ENCODE results near the gene RPTOR.
A peak's percentile ranks its signal among the peaks of the same experiment; 100 is the strongest.

Gene RPTOR

DNA sequence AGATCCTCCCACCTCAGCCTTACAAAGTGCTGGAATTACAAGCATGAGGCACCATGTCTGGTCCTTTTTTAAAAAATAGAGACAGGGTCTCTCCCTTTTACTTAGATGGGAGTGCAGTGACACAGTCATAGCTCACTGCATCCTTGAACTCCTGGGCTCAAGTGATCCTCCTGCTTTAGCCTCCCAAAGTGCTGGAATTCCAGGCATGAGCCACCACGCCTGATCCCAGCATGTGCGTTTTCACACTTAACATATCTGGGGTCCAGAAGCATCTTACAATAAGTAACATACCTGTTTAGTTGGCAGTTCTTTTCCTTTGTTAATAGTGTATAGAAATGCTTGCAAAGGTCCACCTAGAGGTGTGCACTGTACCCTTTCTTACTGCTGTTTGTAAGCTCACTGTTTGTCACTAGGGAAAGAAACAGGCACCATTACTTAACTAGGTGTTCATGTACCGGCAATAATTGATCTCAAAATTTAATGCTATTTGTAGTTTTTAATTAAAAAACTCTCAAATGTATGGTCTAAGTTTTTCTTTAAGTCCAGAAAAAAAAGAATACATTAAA is 221.7 kb downstream of the RPTOR start:
- Mint-ChIP-seq H3K27ac (peak overlapping the region; percentile 81), H3K36me3 (peaks cover 15% of the 10 kb centered on the region), H3K4me3 (peak overlapping the region; percentile 48), H3K4me1 (peaks cover 50% of the 10 kb centered on the region), H3K9me3 (no peaks in the 10 kb centered on the region)
- no peak for DNase-seq (ENCODE audit: low spot score in 2 of 2)
- ATAC-seq, result no peak

DNA sequence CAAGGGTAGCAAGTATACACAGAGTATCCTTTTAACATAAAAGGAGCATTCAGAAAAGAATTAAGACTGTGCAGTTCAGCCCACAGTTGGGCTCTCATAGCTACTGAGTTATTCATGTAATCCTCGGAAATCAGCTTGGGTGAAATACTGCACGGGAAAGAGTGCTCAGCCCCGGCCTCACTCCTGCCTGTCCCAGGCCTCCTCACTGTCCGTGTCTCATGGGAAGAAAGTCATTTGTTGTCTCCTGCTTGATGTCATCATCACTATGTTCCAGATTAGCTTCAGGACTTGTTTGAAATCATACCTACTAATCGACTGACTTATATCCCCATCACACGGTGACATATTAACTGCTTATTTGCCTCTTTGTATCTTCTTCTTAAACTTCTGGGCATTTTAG is 223.8 kb downstream of the RPTOR start:
- H3K36me3 Mint-ChIP-seq, result peaks cover 16% of the 10 kb centered on the region
- no peak overlapping the region for H3K27ac Mint-ChIP-seq
- H3K4me1 Mint-ChIP-seq, result peaks cover 37% of the 10 kb centered on the region
- no peak for ATAC-seq
- no peaks in the 10 kb centered on the region for H3K9me3 Mint-ChIP-seq
- no peak overlapping the region for H3K4me3 Mint-ChIP-seq
- DNase-seq (ENCODE audit: low spot score in 2 of 2), result no peak

DNA sequence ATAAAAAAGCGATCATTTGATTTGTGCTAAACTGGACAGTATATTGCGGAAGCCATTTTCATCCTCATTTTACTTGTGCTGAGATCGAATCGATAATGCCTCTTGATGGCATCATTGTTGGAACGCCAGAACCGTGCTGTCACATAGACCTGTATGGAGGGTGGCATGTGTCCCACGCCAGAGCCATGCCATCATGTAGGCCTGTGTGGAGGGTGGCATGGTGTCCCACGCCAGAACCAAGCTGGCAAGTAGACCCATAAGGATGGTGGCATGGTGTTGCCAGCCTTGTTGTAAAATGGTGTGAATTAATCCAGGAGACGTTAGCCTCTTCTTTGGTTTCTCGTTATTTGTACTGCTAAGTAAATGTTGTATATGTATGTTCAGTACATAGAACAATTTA is 224.3 kb downstream of the RPTOR start:
- Mint-ChIP-seq H3K4me3 (no peak overlapping the region), H3K27ac (peak overlapping the region; percentile 32), H3K9me3 (no peaks in the 10 kb centered on the region), H3K4me1 (peaks cover 35% of the 10 kb centered on the region), H3K36me3 (peaks cover 16% of the 10 kb centered on the region)
- ATAC-seq, result no peak
- DNase-seq (ENCODE audit: low spot score in 2 of 2), result no peak

GRCh38 chr17:80769516-80769915 is 224.9 kb downstream of the RPTOR start:
- no peak for DNase-seq (ENCODE audit: low spot score in 2 of 2)
- H3K36me3 Mint-ChIP-seq, result peaks cover 16% of the 10 kb centered on the region
- no peak overlapping the region for H3K4me3 Mint-ChIP-seq
- no peak for ATAC-seq
- peak overlapping the region; percentile 32 for H3K27ac Mint-ChIP-seq
- no peaks in the 10 kb centered on the region for H3K9me3 Mint-ChIP-seq
- peaks cover 38% of the 10 kb centered on the region for H3K4me1 Mint-ChIP-seq

DNA sequence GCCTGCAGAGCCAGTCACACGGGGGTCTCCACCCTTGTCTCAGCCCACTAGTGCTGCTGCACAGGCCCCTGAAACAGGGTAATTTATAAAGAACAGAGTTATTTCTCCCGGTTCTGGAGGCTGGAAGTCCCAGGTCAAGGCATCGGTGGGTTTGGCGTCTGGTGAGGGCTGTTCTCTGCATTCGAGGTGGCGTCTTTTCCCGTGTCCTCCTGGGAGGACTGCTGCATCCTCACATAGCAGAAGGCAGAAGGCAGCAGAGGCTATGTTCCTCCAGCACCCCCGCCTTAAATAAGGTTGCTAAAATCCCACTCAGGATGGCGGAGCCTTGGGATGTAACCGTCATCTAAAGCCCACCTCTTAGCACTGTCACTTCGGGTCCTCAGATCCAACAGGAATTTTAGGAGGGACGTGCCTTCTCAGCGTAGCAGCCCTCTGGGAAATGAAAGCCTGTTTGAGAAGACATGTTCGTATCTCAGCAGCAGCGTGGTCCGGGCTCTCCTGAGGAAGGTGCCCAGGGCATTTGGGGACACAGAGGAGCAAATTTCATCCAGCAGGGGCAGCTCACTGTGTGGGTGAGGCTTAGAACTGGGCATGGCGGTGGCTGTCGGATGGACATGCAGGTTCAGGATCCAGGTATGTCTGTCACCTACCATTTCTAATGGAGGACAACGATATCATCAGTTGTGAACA is 225.4 kb downstream of the RPTOR start:
- H3K27ac Mint-ChIP-seq, result peak overlapping the region; percentile 32

GRCh38 chr17:80770881-80771611 is 226.4 kb downstream of the RPTOR start:
- no peak overlapping the region for H3K4me3 Mint-ChIP-seq
- ATAC-seq (no peak), DNase-seq (ENCODE audit: low spot score in 2 of 2) (no peak)
- peaks cover 16% of the 10 kb centered on the region for H3K36me3 Mint-ChIP-seq
- H3K9me3 Mint-ChIP-seq, result no peaks in the 10 kb centered on the region
- no peak overlapping the region for H3K27ac Mint-ChIP-seq
- H3K4me1 Mint-ChIP-seq, result peaks cover 33% of the 10 kb centered on the region

More for the DNA sequence above, 225.4 kb downstream of the RPTOR start:
- DNase-seq (ENCODE audit: low spot score in 2 of 2) (no peak), ATAC-seq (no peak)
- Mint-ChIP-seq H3K36me3 (peaks cover 16% of the 10 kb centered on the region), H3K9me3 (no peaks in the 10 kb centered on the region), H3K4me1 (peaks cover 39% of the 10 kb centered on the region), H3K4me3 (no peak overlapping the region)

- H3K9me3 Mint-ChIP-seq, result no peaks in the 10 kb centered on the region
- H3K4me3 Mint-ChIP-seq, result no peak overlapping the region
- peak overlapping the region; percentile 34 for H3K27ac Mint-ChIP-seq
- peaks cover 18% of the 10 kb centered on the region for H3K36me3 Mint-ChIP-seq
- DNase-seq (ENCODE audit: low spot score in 2 of 2), result no peak
- H3K4me1 Mint-ChIP-seq, result peaks cover 31% of the 10 kb centered on the region
- ATAC-seq, result no peak
These were observed 227.0 kb downstream of the RPTOR start for GRCh38 chr17:80771612-80772005.

GRCh38 chr17:80772906-80773242 is 228.2 kb downstream of the RPTOR start:
- peaks cover 31% of the 10 kb centered on the region for H3K36me3 Mint-ChIP-seq
- no peak for ATAC-seq

GRCh38 chr17:80773243-80773991 is 228.8 kb downstream of the RPTOR start:
- ATAC-seq (no peak), DNase-seq (ENCODE audit: low spot score in 2 of 2) (no peak)
- Mint-ChIP-seq H3K27ac (peak overlapping the region; percentile 50), H3K4me3 (no peak overlapping the region), H3K36me3 (peaks cover 30% of the 10 kb centered on the region), H3K9me3 (no peaks in the 10 kb centered on the region), H3K4me1 (peaks cover 34% of the 10 kb centered on the region)

More at GRCh38 chr17:80772906-80773242, 228.2 kb downstream of the RPTOR start:
- Mint-ChIP-seq H3K4me1 (peaks cover 34% of the 10 kb centered on the region), H3K9me3 (no peaks in the 10 kb centered on the region), H3K27ac (peak overlapping the region; percentile 50), H3K4me3 (no peak overlapping the region)
- no peak for DNase-seq (ENCODE audit: low spot score in 2 of 2)

DNA sequence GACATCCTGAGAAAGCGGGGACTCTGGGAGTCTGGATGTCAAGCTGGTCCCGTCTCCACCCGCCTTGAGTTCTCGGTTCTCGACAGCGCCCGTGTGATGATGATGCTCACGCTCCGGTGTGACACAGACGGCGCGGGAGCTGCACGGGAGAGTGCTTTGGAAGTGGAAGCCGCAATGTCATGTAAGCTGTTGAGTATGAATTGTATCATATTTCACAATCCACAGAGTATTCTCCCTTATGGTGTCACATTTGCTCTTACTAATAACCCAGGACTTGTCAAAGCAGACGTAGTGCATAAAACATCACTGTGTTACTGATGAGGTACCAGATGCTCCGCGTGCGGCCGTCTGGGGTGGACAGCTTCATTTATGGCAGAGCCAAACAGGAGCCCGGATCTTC is 229.5 kb downstream of the RPTOR start:
- Mint-ChIP-seq H3K4me1 (peaks cover 34% of the 10 kb centered on the region), H3K9me3 (no peaks in the 10 kb centered on the region), H3K36me3 (peaks cover 25% of the 10 kb centered on the region), H3K27ac (peak overlapping the region; percentile 68), H3K4me3 (peak overlapping the region; percentile 44)
- DNase-seq (ENCODE audit: low spot score in 2 of 2), result no peak
- no peak for ATAC-seq

DNA sequence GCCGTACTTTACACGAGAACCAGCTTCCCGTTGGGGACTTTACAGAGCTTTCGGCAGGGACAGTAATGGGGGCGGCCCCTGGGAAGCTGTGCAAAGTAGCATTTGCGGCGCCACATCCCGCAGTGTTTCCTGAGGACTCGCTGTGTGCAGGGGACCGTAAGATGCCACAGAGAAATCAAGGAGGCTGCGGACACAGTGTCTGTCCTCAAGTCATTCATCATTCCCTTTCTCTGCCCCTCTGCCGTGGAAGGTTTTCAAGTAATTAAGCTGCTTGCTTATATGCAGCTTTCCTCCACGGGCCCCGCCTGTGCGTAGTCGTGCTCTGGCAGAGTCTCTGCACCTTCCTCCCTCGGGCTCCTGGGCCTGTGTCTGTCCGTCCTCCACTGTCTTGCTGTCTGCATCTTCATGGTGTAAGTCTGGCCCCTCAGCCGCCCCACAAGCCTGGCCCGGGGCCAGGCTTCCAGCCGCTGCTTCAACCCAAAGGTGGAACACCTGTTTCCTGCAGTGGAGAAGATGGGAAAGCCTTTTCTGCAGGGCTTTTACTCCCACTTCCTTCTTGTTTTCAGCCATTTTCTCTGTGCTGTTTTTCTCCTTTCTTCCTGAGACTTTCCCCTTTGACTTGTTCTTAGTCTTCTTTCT is 230.1 kb downstream of the RPTOR start:
- H3K4me1 Mint-ChIP-seq, result peaks cover 34% of the 10 kb centered on the region
- peak overlapping the region; percentile 44 for H3K4me3 Mint-ChIP-seq
- peak; percentile 34 for ATAC-seq

GRCh38 chr17:80775863-80776262 is 231.2 kb downstream of the RPTOR start:
- H3K27ac Mint-ChIP-seq, result no peak overlapping the region
- peaks cover 40% of the 10 kb centered on the region for H3K4me1 Mint-ChIP-seq
- DNase-seq (ENCODE audit: low spot score in 2 of 2), result no peak
- H3K4me3 Mint-ChIP-seq, result no peak overlapping the region
- H3K9me3 Mint-ChIP-seq, result no peaks in the 10 kb centered on the region
- peaks cover 24% of the 10 kb centered on the region for H3K36me3 Mint-ChIP-seq
- ATAC-seq, result no peak

More for the DNA sequence above, 230.1 kb downstream of the RPTOR start:
- Mint-ChIP-seq H3K9me3 (no peaks in the 10 kb centered on the region), H3K36me3 (peaks cover 25% of the 10 kb centered on the region), H3K27ac (peak overlapping the region; percentile 68)
- no peak for DNase-seq (ENCODE audit: low spot score in 2 of 2)

- Mint-ChIP-seq H3K4me3 (no peak overlapping the region), H3K27ac (no peak overlapping the region), H3K9me3 (no peaks in the 10 kb centered on the region), H3K4me1 (peaks cover 48% of the 10 kb centered on the region), H3K36me3 (peaks cover 16% of the 10 kb centered on the region)
- ATAC-seq (no peak), DNase-seq (ENCODE audit: low spot score in 2 of 2) (no peak)
These were observed 232.6 kb downstream of the RPTOR start for GRCh38 chr17:80777274-80777673.

- no peak overlapping the region for H3K27ac Mint-ChIP-seq
- H3K9me3 Mint-ChIP-seq, result no peaks in the 10 kb centered on the region
- DNase-seq (ENCODE audit: low spot score in 2 of 2) (no peak), ATAC-seq (no peak)
- peaks cover 22% of the 10 kb centered on the region for H3K36me3 Mint-ChIP-seq
- no peak overlapping the region for H3K4me3 Mint-ChIP-seq
- H3K4me1 Mint-ChIP-seq, result peaks cover 56% of the 10 kb centered on the region
These were observed 234.1 kb downstream of the RPTOR start for GRCh38 chr17:80778716-80779115.

DNA sequence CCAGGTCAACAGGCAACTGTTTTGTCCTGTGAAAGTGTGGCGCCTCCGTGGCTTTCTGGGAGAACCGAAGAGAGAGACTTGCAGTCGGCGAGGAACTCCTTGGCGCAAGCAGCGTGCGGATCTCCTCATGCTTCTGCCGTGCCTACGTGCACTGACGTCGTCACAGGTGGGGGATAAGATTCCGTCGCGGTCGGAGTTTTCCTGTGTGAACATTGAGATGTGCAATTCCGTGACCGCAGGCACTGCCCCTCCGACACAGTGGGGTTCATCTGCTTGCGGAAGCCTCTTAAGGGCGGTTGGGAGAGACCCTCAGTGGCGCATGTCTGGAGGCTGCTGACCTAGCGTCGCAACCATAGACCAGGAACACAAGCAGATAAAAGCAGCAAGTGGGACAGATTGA is 234.7 kb downstream of the RPTOR start:
- Mint-ChIP-seq H3K9me3 (no peaks in the 10 kb centered on the region), H3K4me3 (no peak overlapping the region), H3K36me3 (peaks cover 22% of the 10 kb centered on the region), H3K27ac (no peak overlapping the region), H3K4me1 (peaks cover 54% of the 10 kb centered on the region)
- DNase-seq (ENCODE audit: low spot score in 2 of 2), result no peak
- no peak for ATAC-seq

All from stimulated activated effector memory CD8-positive, alpha-beta T cell treated with anti-CD3 and anti-CD28 coated beads, Interleukin-12 subunit alpha, Interleukin-12 subunit beta, amount 100 ng/mL, for 72 hours (primary cell).